GM21360 (cell line): ENCODE measurements around the gene CNMD.
"Not testable (repeated sequence)": the region's sequence is repeated elsewhere in the genome, so short reads cannot be mapped to it uniquely, and the experiment has no call there.

ENCODE experiments used
- ATAC-seq: cut with Tn5 transposase; IDR thresholded peaks from one replicate; pipeline ENCODE4 v1.9.1; 2021; ENCODE audit warnings: mild to moderate bottlenecking, moderate library complexity; ENCODE audit not compliant: unreplicated experiment

Gene CNMD

GRCh38 chr13:52696566-52696965 lies 43.1 kb downstream of the CNMD start:
- ATAC-seq = no peak

GRCh38 chr13:52695856-52696255 lies 43.8 kb downstream of the CNMD start:
- peak; percentile 70 for ATAC-seq

GRCh38 chr13:52686376-52686775 lies 53.2 kb downstream of the CNMD start:
- ATAC-seq = no peak

GRCh38 chr13:52685806-52686205 lies 53.8 kb downstream of the CNMD start:
- not testable (repeated sequence) for ATAC-seq

- ATAC-seq = no peak
Observed at GRCh38 chr13:52677823-52678222, 61.8 kb downstream of the CNMD start.

- no peak for ATAC-seq
Observed at GRCh38 chr13:52673465-52673864, 66.2 kb downstream of the CNMD start.

- ATAC-seq = no peak
Observed at GRCh38 chr13:52670726-52671125, 68.9 kb downstream of the CNMD start.

- no peak for ATAC-seq
Observed at GRCh38 chr13:52669677-52670076, 69.9 kb downstream of the CNMD start.

GRCh38 chr13:52665325-52665724 lies 74.3 kb downstream of the CNMD start:
- ATAC-seq = no peak

GRCh38 chr13:52664272-52664671 lies 75.3 kb downstream of the CNMD start:
- no peak for ATAC-seq

- ATAC-seq = no peak
Observed at GRCh38 chr13:52659340-52659739, 80.3 kb downstream of the CNMD start.
